SH-SY5Y (cell line): Measurements from ENCODE around the gene CFAP97.

ENCODE experiments used
- GATA2 ChIP-seq: IDR thresholded peaks from 2 replicates; pipeline ENCODE4 v1.6.1; 2011; ENCODE audit warnings: mild to moderate bottlenecking, low read depth, low read length
- GATA3 ChIP-seq: IDR thresholded peaks from 2 replicates; pipeline ENCODE4 v1.6.1; 2011; ENCODE audit warnings: low read depth, mild to moderate bottlenecking, low read length, moderate library complexity

The CFAP97 gene

DNA sequence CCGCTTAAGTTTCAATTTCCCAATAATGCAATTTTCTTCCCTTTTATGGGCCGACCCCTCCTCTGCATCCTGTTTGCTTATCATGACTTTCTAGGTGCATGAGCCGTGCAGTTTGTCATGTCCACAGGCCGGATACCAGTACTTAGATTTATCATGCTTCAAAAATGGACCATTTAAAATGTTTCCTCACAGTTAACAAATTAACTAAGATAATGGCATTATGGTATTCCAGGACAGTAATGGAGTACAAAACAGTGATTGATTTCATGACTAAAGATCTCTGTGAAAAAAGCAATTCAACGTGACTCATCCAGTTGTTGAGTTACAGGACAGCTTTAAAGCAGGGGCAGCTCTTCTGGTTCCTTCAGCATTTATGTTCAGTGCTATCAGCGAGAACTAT lies 28.6 kb upstream of the CFAP97 start:
- TF ChIP-seq GATA2 = peak; percentile 55; the same call in 1 of the 2 replicates
- TF ChIP-seq GATA3 = no peak

DNA sequence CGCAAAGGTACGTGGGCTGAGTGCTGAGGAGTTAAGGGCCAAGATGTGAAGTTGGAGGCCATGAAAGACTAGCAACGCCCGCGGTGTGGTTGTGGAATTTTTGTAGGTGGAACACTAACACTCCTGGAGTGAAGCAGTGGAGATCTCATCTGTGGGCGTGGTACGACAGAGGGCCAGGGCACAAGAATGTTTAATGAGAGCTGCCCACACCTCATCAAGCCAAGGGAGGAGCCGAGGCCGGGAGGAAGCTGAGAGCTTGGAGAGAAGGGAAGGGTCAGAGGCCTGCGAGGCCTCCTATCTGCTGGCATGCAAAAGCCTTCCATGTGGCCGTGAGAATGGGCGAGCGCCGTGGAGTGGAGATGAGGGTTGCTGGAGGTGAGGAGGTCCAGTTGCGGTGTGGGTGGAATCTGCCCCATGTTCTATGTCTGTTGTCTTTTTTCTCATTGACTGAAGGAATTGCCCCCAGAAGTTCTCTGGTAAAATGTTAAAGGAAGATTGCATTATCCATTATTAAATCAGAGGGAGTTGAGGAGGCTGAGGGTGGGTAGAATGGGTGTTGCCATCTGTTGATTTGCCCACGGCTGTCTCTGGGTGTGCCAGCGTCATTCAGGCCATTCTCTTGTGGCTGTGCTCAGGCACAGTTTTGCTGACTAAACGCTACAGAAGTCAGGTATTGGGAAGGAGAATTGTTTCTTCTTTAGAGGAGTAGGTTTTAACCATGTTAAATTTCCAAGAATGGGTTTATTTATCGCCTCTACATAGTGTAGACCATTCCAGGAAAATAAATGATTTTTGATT lies 25.4 kb upstream of the CFAP97 start:
- no peak for TF ChIP-seq GATA3
- no peak for TF ChIP-seq GATA2

DNA sequence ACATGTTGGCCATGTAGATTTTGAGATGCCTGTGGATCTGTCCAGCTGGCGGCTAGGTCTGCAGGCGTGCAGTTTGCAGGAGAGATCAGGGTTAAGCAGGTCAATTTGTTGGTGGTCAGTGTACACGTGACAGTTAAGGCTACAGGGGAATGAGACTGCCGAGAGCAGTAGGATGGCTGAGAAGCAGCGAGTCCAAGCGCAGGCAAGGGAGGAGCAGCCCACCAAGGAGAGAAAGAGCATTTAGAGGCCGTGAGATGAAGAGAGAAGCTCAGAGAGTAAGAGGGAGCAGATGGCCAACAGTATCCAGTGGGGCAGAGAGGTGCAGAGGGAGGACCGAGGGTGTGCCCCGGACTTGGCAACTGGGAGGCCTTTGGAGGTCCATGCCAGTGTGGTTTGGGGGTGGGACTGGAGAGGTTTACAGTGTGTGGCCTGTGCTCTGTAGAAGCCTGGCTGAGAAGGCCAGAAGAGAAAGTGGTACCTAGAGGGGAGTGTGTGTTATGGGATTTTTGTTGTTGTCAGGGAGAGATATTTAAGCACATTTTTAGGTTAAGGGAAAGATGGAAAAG lies 24.0 kb upstream of the CFAP97 start:
- TF ChIP-seq GATA2 (no peak), GATA3 (no peak)

DNA sequence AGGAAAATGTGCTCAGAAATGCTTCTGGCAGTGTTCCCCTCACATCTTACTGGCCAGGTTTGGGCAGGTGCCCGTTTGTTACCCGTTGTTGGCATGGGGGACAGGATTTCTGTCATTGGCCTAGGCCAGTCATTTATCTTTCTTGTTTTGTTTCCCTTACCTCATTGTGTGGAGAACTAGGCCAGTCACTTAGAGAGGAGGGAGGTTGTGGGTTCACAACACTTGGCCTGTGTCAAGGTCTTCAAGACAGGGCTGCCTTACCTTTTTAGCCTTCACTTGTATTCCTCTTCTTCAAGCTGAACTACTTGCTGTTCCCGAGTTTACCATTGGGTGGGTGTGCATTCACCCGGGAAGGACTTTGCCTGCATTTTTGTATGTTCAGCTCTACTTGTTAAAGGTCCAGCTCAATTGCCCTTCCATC lies 23.3 kb upstream of the CFAP97 start:
- no peak for TF ChIP-seq GATA2
- no peak for TF ChIP-seq GATA3

DNA sequence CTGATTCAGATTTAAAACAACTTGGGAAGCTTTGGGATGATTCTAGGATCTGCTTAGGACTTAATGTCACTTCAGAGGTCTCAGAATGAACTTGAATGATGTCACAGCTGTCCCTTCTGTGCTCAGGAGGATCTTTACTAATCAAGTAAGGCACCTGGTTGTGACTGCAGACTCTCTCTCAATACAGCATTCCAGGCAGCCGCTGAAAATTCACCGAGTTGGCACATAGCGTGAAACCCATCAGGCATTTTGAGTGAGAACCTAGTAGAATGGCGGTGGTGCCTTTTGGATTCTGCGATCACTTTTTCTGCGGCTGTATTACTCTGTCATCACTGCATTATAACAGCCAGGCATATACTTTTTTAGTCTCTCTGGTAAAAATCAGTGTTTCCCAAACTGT lies 22.1 kb upstream of the CFAP97 start:
- no peak for TF ChIP-seq GATA3
- no peak for TF ChIP-seq GATA2

DNA sequence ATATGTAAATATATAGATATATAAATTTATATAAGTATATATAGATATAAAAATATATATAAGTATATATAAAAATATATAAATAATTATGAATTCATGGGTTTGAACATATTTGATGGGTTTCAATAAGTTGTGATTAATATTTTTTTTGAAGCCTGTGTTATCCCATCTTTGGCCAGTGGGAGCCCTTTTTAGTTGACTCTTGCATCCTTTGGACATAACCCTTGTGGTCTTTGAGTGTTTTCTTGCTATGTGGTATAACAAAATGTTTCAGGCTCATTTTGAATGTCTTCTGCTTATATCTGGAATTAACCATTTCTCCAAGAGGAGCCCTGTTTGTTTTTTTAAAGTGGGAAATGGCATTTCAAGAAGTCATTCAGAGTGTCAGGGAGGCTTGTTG lies 20.8 kb upstream of the CFAP97 start:
- no peak for TF ChIP-seq GATA3
- TF ChIP-seq GATA2 = no peak

DNA sequence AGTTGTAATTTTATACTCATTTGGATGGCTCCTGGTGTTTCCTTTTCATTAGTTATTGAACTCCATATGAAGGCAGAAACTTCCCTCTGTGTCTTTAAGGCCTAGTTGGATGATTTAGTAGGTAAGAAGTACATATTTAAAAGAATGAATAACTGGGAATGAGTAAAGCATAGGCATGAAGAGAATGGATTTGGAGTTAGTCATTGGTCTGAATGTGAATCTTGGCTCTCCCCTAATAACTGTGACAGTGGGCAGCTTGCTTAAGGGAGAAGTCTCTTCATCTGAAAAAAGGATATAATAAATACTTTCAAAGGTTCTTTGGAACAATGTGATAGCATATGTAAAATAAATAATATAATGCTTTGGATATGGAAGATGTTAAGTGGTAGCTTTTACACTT lies 18.8 kb upstream of the CFAP97 start:
- TF ChIP-seq GATA3 = no peak
- no peak for TF ChIP-seq GATA2

DNA sequence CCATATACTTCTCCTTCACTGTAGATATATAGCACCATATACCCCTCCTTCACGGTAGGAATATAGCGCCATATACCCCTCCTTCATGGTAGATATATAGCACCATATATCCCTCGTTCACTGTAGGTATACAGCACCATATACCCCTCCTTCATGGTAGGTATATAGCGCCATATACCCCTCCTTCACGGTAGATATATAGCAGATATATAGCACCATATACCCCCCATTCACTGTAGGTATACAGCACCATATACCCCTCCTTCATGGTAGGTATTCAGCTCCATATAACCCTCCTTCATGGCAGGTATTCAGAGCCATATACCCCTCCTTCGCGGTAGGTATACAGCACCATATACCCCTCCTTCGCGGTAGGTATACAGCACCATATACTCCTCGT lies 18.1 kb upstream of the CFAP97 start:
- no peak for TF ChIP-seq GATA3
- no peak for TF ChIP-seq GATA2

DNA sequence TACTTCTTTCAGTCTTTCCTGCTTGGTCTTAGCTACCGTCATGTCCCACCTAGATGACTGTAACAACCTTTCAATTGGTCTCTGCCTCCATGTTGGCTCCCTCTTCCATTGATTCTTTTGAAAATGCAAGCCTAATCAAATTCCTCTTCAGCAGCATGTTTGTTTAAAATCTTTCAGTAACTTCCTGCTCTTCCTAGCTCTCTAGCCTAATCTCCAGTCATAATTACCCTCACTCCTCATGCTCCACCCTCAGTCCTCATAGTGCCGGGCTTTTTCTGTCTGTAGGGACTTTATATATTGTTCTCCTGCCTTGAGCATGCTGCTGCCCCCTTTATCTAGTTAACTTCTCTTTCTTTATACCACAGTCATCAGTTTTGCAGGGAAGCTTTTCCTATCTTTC lies 17.7 kb upstream of the CFAP97 start:
- TF ChIP-seq GATA2 (no peak), GATA3 (no peak)

DNA sequence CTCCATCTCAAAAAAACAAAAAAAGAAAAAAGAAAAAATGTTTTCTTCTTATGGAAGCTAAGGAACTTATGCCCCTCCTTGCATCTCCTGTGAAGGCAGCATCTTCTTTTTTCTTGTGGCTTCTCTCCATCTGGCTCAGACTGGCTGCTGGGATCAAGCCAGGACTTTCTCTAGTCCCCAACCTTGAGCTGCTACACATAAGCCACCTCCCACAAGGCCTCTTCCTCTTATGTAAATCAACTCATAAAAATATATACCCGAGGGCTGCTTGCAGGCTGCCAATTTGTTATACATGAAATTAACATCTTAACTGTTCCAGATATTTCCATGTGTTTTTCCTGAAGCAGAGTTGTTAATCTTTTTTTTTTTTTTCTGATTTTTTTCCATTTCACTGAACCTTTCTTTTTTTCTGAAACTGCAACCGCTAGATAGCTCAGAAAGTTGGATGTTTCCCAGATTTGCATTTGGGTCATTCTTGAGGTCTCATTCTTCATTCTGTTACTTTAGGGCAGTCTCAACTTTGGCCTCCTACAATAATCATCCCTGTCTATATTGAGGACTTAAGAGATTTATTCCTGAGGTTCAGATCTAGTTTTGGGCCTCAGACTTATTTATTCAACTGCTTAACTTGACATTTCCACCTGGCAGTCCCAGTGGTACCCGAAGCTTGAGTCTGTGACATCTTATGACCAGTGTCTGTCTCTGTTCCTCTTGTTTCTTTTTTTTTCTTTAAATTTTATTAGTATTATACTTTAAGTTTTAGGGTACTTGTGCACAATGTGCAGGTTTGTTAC lies 15.9 kb upstream of the CFAP97 start:
- no peak for TF ChIP-seq GATA3
- no peak for TF ChIP-seq GATA2

DNA sequence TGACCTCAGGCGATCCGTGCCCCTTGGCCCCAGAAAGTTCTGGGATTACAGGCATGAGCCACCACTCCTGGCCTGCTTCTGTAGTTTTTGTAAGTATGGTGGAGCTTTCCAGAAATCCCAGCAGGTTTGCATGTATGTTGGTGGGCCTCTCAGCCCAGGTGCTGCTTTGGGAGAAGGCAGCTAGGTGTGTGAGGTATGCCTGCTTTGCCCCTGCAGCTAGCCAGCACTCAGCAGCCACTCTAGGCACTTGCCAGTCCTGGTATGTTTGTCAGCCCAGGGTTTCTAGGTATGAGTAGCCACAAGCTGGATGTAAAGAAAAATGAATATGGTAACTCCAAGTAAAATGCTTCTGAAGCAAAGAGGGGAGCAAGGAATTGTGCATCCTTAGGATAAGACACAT lies 14.5 kb upstream of the CFAP97 start:
- TF ChIP-seq GATA2 = no peak
- no peak for TF ChIP-seq GATA3

DNA sequence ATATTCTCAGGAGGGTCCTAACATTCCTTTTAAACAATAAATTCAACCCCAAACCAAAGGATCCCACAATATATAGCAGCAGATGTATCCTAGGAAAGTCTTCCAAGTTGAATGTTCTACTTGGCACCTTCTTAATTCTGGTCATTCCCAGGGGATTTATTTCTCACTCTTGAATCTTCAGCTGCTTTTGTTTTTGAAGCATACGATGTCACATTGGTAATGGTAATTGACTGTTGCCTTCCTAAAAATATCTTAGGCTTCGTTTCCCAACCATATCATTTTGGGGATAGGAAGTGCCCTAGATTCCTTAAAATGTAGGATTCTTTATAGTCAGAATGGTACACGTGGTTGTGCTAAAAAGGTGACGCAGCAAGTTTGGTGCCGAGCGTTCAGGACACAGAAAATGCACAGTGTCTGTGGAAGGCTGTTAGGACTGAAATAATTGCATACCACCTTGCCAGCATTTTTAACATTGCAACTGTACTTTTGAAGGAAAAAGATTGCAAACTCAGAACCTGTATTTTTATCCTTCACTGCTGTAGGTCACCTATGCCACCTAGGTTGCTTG lies 13.7 kb upstream of the CFAP97 start:
- TF ChIP-seq GATA2 (no peak), GATA3 (no peak)

DNA sequence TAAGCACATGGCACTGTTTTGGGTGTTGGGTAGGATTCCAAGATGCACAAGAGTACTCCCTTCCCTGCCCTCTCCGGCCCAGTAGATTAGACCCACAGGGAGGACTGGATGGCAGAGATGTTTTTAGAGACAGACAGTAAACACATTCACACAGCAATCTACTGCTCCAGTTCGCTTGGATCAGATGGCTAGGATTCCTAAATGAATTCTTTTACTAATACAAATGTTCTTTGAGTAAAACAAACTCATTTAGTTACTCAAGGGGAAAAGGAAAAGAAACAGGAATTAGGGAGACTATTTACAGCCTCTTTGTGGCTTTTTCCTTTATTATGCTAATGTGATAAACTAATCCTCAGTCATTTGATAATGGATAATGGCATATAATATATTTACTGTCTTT lies 11.5 kb upstream of the CFAP97 start:
- TF ChIP-seq GATA3 = no peak
- no peak for TF ChIP-seq GATA2

DNA sequence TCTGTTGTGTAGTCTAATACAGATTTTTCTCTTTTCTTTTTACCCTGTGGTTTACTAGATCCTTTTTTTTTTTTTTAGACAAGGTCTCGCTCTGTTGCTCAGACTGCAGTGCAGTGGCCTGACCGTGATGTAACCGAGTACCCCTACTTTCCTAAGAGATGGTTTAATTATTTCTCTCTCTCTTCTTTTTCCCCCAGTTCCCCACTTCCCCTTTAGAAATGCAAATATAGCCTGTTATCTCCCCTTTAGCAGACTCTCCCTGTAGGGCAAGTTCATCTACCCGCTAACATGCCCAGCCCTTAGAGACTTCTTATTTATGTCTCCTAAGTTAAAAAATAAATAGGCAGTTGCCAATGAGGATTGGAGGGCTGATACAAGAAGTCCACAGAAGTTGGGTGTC lies 10.1 kb upstream of the CFAP97 start:
- TF ChIP-seq GATA2 (no peak), GATA3 (no peak)
